OCI-LY1 (cell line): ENCODE results near the gene RPL7A.

ENCODE experiments used
- EZH2 ChIP-seq: fragments of 200-600 bp; sonication (generic), shearing (Covaris generic); IDR thresholded peaks from 2 replicates; pipeline ENCODE4 v1.8.0; 2017; ENCODE audit warnings: borderline replicate concordance, mixed run types, mild to moderate bottlenecking, antibody characterized with exemption, low read length, moderate library complexity, mixed read lengths
- TF ChIP-seq, protein P1 (sequence below): fragments of 200-600 bp; sonication (generic), shearing (Covaris generic); IDR thresholded peaks from 2 replicates; pipeline ENCODE4 v1.5.1; 2017; ENCODE audit warnings: mild to moderate bottlenecking, antibody characterized with exemption, low read length, moderate library complexity, mixed read lengths

DNA sequence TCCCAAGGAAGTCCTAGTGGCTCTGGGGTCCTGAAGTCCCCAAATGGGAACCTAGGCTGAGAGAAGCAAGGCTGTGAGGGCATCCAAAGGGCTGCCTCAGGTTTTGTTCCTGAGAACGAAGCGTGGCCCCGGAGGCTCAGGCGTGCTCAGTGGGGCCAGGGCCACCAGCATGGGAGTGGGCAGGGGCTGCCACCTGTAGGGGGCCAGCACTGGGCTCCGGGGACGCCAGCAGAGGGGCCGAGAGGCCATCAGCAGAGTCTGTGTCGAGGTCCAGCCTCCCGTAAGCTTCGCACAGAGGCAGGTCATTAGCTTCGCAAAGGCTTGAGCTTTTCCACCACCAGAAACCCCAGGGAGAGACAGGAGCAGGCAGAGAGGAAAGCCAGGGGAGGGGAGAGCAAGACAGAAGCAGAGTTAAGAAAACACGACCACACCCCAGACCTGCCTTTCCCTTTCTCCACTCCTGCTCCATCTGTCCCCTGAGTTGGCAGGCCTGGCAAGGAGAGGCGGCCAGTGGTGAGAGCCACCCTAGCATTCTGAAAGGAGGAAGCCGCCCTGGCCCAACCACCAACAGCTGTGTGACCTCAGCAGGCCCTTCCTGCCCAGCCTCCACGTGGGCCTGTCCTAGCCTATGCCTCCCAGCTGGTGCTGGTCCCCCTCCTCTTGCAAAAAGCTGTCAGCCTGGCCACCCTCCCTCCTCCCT is 6.5 kb upstream of the RPL7A start:
- TF ChIP-seq, protein P1, sequence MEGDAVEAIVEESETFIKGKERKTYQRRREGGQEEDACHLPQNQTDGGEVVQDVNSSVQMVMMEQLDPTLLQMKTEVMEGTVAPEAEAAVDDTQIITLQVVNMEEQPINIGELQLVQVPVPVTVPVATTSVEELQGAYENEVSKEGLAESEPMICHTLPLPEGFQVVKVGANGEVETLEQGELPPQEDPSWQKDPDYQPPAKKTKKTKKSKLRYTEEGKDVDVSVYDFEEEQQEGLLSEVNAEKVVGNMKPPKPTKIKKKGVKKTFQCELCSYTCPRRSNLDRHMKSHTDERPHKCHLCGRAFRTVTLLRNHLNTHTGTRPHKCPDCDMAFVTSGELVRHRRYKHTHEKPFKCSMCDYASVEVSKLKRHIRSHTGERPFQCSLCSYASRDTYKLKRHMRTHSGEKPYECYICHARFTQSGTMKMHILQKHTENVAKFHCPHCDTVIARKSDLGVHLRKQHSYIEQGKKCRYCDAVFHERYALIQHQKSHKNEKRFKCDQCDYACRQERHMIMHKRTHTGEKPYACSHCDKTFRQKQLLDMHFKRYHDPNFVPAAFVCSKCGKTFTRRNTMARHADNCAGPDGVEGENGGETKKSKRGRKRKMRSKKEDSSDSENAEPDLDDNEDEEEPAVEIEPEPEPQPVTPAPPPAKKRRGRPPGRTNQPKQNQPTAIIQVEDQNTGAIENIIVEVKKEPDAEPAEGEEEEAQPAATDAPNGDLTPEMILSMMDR, result no peak
- no peak for TF ChIP-seq EZH2
